ENCODE results near the gene IL16. TPM values are rescaled to one million over a fixed set of nuclear protein-coding genes. Genes with fewer than 3 reads are reported as not detected.
A peak's percentile ranks its signal among the peaks of the same experiment; 100 is the strongest.

IL16 gene
- polyA plus RNA-seq, 3 donors, result 4.1 to 5.2 (median 4.8) TPM

DNA sequence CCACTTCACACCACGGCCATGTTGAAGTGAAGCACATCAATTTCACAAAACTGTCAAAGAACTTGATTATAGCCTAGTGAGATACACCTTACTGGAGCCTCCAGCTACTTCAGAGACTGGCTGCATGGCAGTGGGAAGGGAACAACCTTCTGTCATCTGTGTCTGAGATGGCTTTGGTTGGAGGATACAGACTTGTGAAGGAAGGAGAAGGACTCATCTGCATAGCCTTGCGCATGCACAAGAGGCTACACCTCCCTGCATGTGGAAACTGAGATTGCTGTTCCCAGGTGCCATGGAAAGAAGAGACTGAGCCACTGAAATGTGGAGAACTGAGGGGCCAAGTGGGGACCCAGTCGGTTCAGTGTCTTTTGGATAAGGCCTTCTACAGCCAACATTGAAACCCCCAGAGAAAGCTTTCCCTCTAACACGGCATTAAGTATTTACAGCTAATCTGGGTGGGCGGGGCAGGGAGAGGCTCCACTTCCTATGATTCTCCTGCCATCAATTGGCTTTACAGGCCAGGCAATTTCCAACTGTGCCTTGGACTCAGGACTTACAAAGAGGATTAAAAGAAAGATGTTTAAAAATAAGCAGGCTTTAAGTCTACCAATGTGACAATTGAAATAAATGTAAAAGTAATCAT lies 58.8 kb downstream of the IL16 start:
- DNase-seq, result no peak

DNA sequence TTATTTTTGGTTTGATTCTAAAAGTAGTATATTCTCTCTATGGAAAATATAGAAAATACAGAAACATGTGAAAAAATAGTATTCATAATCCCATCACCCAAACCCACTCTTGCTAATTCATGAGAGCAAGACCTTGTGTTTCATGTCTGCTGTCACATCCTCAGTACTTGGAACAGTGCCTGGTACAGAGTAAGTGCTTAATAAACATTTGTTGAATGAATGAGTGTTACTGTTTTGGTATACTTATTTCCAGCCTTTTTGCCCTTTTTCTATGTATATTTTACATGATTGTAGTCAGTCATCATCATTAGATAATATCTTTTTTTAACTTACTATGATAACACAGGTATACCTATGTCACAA lies 59.3 kb downstream of the IL16 start:
- no peak for DNase-seq

DNA sequence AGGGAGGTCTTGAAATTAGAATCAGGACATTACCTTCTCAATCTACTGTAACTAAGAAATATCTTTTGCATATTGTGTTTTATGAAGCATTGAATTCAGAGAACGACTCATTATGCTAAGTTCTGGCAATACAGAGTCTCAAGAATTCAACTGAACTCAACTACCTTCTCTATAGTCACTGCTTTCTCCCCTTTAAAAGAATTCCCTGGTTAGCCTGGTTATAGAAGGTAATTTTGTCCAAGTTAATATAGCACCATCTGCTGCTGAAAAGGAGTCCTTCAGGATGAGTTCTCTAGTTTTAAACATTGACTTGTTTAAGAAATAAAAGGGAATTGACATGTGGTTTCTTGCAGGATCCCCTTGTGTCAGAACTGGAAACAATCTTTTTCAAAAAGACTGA lies 60.2 kb downstream of the IL16 start:
- DNase-seq, result no peak

DNA sequence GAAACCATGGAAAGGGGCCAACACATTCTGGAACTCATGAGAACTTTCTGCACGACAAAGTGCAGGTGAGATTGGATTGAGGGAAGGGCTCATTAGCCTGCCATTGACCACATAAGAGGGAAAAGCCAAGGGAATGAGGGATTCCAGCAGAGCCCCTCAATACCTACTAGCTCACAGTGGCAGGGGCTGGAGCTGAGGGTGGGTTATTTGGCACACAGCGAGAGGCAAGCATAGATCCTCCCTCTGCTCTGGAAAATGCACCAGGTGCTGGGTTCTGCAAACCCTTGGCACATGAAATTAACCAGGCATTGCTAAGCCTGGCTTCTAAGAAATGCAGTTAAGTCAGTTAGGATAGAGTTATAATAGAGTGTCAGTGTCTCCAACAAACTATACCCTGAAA lies 60.8 kb downstream of the IL16 start:
- no peak for DNase-seq

DNA sequence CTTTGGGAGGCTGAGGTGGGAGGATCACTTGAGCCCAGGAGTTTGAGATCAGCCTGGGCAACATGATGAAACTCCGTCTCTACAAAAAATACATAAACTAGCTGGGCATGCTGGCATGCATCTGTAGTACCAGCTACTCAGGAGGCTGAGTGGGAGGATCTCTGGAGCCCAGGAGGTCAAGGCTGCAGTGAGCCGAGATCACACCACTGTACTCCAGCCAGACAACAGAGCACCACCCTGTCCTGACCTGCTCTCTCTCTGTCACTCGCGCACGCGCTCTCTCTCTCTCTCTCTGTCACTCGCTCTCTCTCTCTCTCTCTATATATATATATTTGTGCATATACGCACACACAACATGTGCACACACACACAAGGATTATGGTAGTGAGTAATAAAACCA lies 61.8 kb downstream of the IL16 start:
- no peak for DNase-seq

DNA sequence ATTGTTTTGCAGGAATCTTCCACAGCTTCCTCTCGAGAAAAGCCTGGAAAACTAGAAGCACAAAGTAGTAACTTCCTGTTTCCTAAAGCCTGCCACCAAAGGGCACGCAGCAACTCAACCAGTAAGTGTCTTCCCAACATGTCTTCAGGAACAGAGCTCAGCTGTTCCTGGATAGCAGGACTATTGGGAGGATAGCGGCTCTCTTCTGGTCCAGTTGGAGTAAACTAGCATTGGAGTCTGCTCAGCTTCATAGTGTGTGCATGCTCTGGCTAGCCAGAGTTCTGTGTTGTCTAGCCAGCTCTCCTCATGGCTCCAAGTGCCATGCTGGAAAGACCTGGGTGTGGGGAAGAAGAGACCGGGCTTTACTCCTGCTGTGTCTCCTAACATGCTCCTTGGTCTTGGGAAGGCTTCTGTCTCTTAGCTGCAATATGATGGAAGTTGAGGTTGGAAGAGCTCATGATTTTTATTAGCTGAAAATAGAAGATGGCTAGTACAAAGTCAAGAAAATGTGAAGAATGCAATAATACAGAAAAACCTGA lies 63.1 kb downstream of the IL16 start:
- DNase-seq, result no peak

DNA sequence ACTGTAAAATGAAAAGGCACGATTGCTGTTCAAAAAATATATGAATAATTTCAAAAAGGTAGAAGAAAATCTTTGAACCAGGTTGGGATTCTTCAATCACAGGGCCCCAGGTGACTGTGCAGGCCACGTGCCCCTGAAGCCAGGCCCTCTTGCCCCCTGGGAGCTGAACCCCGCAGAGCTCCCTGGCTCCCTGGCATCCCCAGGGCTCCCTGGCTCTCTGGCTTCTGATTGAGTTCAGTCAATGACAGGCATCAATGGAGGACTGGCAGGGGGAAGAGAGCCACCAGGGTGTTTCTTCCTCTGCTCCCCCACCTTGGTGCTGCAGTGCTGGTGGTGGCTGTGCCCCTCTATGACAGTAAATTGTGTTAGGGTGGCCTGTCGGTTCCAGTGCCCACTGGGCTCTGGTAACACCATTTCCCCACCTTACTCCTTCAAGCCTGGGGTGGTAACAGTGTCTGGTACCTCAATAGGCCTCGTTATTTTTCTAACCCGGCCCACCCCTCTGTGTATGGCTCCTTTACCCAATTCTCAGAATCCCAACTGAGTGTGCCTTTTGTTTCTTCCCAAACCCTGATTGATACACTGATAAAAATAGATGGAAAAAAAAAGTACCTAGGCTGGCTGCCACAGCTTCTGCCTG lies 64.6 kb downstream of the IL16 start:
- no peak for DNase-seq

DNA sequence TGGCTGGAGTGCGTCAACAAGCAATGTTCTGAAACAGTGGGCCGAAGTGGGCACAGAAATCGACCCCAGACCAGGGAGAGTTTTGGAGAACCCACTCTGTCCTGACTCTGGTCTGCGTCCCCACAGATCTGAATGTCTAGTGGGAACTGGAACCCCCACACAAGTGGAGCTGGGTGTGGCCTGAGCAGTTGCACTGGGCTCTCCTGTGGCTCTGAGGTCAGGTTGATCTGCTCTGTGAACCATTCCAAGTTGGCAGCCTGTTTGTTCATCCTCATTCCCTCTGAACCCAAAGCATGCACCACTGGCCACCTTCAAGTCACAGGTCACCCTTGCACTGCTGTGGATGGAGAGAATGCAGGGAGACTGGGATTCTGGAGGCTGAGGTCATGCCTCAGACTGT lies 66.8 kb downstream of the IL16 start:
- DNase-seq, result no peak

DNA sequence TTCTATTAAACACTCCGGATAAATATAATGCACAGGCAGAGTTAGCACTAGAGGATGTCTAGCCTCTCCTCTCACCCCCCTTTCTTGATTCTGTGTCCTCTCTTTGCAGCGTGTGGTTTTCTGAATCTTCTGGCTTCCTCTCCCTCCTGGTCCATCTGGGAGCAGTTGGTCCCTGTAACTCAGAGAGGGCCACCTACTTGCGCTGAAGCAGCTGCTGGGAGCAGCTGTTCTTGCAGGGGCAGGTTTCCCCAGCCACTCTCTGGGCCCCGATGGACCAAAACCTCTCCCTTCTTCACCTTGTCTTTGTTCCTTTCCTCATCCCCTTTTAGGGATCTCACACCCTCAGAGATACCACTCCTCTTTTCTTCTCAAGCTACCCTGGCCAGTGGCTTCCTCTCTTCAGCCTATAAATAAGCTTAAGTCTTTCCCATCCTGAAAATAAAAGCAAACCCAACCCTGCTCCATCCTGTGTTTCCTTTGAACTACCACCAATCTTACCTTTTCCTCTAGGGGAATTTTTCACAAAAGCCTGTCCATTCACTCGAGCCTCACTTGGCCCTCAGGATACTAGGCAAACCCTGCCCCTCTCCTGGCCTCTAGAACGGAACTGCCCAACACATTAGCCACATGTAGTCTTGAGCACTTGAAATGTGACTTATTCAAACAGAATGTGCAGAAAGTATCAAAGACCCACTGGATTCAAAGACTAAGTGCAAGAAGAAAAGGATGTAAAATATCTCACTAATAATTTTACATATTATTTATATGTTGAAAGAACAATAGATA lies 67.6 kb downstream of the IL16 start:
- no peak for DNase-seq

DNA sequence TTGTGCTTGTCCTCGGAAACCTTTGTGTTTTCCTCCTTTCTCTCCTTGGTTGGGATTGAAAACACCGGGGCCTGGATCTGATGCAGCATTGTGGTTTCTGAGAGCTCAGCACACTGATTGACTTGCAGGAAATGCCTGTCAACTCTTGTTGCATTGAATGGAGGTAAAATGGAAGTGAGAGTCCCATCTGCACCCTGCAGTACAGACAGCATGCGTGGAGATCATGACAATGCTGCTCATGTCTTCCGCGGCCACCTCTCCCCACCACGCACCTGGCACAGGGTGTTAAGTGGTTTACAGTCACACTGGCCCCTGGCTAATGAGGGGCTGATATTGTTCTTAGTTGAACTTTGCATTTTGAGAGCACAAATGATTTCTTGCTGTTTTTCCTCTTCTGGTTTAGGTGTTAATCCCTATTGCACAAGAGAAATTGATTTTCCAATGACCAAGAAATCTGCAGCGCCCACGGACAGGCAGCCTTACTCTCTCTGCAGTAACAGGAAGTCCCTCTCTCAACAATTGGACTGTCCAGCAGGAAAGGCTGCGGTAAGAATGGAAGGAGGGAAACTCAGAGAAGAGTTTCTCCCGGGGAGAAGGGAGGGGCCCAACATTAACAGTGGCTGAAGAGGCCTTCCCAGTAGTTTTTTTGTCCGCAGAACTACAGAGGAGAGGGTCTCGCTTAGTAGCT lies 68.7 kb downstream of the IL16 start:
- DNase-seq, result no peak

DNA sequence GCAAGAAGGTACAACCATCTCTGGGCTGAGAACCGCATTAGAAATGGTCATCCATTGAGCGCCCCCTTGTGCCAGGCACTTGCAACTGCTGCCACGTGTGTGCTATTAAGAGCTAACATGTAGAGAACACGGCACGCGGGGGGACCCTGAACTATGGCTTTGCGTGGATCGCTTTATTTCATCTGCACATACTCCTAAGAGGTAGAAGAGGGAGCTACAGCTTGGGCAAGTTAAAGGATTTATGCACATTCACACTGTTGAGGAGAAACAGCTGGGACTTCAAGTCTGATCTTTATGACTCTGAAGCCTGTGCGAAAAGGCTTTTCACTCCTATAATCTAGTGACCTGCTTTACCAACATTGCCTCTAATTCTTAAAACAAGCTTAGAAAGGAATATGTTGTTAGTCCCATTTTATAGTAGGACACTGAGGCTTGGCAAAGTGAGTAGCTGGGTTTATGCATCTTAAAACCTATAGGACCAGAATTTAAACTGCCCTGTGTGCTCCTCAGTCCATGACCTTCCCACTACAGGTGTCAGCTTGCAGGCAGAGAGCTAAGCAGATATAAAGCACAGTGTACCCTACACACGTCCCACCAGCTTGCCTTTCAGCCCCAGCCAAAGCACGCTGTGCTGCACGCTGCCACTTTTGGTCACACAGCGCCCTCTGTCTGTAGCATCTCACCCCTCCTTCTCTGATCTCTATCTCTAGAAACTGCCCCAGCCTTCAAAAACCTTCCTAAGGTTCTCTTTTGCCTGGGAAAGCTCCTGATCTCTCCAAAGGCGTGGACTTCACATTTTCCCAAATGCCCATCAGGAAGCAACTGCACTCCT lies 69.5 kb downstream of the IL16 start:
- DNase-seq, result peak; percentile 71

DNA sequence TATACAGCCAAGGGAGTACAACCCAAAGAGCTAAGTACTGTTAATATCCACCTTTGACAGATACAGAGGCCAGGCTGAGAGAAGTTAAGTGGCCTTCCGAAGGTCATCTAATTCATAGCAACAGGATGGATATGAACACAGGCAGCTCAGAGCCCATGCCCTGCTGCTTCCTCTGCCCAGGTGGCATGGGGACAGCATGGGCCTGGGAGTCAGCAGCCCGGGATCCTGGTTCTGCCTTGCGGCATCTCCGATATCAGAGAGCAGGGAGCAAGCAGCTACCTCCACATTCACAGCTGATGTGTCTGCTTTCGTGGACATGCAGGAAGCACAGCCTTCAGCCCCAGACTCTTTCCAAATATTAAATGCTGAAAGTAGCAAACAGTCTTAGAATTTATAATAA lies 71.7 kb downstream of the IL16 start:
- DNase-seq, result no peak

DNA sequence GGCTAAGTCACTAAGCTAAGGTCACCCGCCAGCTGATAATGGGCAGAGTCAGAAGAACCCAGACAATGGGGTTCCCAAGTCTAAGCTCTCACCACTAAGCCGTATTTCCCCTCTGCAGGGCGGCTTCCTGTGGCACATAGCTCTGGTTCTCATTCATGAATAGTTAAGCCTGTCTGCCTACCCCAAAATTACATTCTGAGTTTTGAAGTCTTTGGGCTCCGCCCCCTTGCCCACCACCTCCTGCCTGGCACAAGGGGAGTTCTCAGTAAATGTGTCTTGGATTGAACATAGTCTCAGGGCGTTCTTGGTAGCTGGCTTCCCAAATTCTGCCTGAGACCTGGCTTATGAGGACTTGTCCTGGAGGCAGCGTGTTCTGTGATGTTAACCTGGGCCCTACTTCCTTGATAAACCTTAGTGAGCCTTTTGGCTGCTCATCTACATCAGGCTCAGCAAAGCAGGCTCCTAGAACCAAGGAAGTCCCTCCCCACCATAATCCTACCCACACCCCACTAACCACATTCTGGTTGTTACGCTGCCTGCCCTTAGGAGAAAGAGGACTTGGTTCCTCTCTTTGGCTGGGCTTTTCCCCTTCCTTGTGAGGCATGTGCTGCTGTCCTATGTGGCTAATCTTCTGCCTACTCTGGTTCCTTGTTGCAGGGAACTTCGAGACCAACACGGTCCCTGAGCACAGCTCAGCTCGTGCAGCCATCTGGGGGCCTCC lies 72.4 kb downstream of the IL16 start:
- DNase-seq, result no peak

DNA sequence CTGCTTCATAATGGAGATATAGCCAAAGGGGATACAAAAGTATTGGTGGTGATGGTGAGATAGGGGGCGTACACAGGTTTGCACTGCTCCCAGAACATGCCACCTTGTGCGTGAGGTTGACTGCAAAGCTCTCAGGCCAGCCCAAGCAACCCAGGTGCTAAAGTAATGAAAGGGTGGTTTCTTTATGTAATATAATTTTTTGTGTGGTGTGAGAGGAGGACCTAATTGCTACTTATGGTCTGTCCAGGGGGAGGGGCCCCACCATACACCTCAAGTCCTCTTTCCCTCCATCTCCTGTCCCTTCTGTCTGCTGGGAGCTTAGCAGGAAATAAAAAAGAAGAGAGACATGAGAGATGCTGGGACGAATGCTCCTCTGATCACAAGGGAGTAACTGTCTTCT lies 73.5 kb downstream of the IL16 start:
- no peak for DNase-seq

DNA sequence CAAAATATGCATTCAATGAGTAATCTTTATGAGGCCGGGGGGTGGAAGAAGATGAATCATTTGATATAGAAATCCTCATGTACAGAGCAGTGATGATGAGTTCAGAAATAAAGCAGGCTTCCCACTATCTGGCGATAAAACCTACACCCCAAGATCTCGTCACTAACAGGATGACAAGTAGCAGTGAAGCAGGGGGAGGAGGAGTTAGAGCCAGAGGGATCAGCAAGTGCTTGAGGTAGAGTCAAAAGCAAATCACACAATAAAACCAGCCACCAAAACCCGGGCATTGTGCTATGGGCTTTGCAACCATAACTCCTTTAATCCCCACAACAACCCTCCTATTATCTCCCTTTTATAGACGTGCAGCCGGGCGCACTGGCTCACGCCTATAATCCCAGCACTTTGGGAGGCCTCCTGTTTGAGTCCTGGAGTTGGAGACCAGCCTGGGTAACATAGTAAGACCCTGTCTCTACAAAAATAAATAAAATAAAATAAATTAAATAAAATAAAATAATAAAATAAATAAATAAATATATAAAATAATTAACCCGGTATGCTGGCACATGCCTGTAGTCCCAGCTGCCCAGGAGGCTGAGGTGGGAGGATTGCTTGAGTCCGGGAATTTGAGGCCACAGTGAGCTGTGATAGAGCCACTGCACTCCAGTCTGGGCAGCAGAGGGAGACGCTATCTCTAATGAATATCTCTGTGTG lies 74.3 kb downstream of the IL16 start:
- DNase-seq, result no peak

DNA sequence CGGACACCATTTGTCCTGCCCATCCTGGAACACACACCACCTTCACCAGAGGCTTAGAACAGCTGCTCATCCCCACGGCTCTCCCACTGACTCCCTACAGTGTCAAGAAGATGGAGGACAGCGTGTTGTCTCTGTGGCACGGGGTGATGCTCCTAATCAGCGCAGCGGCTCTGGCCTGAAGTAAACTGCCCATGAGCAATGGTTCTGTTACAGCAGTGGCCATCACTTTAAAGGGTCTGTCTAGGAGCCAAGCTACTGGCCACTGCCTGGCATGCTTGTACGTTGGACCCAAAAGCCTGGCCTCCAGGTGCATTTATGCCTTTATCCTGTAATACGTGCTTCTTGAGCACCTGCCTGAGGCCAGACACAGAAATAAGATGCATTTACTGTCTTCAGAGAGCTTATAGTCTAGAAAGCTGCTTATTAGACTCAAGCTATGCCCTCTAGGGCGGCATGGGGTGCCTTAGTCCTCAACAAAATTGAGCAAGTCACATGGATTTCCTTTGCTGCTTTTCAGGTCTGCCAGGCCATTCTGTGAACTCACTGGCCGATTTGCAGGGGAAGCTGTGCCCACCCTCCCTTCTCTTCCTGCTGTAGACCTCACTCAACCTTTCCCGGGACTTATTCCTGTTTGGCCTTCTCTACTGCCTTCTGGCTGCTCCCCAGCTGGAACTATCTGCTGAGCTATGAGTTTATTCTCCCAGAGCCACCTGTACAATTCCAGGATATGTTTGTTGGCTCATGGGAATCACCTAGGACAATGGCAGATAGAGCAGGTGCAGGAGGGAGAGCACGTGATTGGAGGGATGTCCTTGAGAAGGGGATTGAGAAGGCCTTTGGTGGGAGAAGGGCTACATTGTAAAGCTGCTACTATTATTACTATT lies 75.3 kb downstream of the IL16 start:
- DNase-seq, result no peak

DNA sequence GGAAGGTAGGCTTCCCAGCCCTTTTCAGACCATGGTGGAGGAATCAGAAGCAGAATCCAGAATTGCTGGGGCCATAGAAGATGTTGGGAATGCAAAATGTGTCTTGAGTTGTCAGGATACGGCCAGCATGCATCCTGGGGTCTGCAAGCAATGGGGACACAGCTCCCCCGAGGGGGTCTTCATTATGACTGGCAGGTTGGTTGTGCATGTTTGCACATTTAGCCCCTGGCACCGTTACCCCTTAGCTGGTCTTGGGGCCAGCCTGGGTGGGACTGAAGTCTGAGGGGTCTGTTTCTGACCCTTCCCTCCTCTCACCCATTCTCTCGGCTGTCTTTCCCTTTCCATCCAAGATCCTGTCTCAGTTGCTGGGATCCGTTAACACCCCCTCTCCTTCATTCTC lies 76.5 kb downstream of the IL16 start:
- no peak for DNase-seq

DNA sequence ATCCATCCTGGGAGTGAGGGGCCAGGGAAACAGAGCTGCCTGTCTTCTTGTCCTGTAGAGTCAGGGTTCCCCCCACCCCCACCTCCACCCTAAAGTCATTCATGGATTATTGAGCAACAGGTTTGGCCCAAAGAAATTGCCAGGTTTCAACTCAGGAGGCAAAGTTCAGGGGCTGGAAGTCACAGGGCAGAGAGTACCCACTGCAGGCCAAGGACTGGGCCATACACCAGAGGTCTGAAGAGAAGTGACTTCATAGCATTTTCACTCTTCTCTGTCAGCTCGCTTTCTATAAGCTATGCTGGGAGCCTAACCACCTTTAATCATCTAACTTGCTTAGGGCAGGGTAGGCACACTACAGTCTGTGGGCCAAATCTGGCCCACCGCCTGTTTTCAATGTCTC lies 77.2 kb downstream of the IL16 start:
- DNase-seq, result no peak

DNA sequence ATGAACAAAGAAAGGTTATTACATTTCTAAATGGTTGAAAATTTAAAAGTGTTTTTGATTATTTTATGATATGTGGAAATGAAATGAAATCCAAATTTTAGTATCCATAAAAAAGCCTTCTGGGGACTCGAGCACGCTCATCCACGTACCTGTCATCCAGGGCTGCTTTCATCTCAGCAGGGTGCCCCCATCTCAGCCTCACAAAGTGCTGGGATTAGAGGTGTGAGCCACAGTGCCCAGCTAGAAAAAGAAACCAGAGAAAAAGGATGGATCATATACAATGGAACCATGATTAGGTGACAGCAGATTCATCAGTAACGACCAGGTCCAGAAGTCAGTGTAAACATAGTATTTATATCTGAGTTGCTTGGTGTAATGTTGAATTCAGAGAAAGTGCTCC lies 77.6 kb downstream of the IL16 start:
- DNase-seq, result no peak
